DLD1 (cell line): Measurements from ENCODE around the gene TPH2.

Experiments used
- in situ Hi-C: cut with HindIII; loops from 2 replicates; pipeline ENCODE4 v1.10.0; 2017; ENCODE audit warnings: low sequenced_read_pairs

The TPH2 gene

DNA sequence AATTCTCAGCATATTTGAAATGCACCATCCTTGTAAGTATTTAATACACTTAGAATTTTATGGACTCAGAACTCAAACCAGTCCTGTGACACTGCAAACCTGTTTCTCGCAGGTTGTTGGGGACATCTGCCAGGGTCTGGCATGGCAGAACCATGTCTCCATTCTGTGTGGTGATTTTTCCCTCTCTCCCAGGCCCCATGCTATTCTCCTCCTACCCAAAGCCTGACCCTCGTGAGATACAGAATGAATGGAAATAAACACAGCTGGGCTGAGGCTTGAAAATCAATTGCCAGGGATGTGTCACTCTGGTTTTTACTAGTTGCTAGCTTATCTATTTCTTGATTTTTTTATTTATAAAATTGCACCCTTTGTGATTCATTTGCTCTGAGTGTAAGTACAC, 19.8 kb downstream of the TPH2 start:
- in situ Hi-C loops = no loop called here

DNA sequence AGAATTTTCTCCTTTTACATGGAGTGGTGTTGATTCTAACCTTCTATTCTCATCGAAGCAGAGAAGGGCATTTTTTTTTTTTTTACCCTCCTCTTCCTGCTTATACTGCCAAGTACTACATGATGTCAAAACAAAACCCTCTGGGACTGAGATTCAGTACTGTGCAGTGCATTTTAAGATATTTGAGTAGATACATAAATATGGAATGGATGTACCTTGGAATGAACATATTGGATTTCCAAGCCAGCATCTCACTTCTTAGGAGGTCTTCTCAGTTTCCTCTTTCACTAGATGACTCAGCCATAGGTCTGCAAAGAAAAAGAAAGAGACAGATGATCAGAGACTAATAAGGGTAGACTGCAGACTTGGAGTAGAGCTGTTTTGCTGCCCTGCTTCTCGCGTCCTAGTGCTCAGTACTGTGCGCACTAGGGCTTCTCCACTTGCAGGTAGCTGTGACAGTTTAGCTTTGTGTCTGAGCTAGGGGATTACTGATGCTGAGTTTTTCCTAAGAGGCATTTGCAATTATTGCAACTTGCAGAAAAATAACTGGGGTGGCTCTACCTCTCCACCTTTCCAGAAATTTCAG, 20.4 kb downstream of the TPH2 start:
- in situ Hi-C loops = no loop called here

DNA sequence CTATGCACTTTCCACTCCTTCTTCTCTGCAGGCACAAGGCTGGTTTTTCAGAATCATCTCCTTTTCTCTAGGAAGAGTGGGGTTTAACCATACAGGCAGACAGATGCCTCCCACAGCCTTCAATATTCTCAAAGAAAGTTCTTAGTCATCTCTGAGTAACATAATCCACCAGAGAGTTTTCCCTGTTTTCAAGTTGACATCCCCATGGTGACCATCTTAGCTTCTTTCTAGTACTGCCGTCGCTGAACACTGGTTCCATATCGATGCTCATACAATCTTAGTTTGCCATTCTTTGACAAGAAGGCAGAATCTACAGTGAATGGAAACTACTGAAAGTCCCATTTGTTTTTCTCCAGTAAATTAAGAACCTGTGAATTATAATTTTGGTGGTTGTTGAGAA, 28.6 kb downstream of the TPH2 start:
- in situ Hi-C loops = no loop called here

DNA sequence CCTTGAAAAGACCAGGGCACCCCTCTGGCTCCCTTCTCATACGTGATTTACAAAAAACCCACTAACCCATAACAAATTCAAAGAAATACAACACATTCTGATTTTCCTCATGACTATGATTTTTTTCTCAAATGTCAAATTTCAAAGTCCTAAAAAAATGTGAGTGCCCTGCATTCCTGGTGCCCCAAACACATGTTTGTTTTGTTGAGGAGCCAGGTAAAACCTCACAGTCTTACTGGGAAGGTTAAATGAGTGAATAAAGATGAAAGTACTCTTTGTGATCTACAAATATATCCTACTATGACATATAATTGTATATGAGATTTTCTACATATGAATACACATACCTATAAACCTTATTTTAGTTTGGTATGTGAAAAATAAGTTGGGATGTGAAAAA, 30.7 kb downstream of the TPH2 start:
- in situ Hi-C loops = no loop called here

DNA sequence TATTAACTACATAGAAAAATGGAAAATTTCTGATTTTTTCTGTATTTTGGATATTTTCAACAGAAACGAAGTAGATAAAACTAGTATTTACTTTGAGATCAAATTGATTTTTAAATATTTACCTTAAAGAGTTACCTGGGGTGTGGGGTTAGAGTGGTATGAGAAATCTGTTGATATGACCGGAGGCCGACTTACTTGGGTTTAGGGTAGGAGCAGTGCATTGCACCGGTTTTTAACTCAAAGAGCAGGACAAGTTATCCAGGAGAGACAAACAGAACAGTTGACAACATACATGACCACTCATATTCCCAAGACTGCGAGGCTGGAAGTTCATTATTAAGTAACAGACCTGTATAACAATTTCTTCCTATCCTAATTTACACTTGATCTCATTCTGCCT, 31.4 kb downstream of the TPH2 start:
- in situ Hi-C loops = no loop called here

DNA sequence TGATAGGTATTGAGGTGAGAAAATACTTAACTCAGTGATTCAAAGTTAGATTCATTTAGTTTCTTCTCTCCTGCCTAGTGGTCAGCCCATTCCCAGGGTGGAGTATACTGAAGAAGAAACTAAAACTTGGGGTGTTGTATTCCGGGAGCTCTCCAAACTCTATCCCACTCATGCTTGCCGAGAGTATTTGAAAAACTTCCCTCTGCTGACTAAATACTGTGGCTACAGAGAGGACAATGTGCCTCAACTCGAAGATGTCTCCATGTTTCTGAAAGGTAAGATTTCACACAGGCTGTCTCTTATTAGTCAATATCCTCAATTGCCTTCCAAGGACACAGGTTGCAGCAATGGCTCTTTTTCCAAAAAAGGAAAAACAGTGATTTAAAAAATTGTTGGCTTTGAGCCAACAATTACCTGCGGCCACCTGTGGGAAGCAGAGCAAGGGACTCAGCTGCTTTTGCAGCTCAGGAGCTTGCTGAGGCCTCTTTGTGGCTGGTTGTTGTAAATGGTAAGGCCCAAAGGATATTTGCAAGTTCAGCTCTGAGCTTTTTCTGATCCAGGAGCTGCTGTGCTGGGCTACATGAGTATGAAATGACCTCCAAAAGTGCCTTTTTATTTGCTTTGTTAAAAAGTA, 33.9 kb downstream of the TPH2 start:
- in situ Hi-C loops = no loop called here

DNA sequence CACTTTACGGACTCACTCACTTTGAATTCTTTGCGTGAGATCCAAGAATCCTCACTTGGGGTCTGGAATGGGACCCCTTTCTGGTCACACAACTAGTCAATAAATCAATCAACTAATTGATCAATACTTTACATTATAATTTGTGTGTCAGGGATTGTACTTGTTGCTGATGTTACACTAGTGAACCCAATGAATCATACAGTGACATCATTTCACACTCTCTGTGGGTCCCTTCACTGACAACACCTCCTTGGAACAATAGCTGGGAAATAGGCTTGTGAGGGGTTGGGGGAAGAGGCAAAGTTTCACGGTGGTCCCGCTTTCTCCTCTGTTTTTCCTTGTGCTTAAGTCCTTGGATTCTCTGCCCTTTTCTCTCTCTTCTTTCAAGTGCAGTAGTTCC, 35.0 kb downstream of the TPH2 start:
- in situ Hi-C loops = no loop called here

DNA sequence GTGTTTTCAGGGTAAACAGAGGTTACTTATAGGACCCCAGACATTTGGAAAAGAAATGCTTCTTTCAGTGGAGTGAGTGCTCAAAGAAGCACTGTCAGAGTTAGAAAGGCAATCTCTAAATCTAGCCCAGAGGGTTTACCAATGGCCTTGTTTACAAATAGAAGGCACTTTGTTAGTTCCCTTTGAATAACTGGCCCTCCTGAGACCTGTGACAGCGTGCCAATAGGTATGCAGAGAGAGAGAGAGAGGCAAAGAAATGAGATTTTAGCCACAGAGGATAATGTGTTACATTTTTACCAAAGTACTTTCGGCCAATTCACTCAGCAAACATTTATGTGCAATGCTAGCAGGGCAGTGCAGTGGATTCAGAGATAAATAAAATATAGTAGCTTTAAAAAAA, 41.9 kb downstream of the TPH2 start:
- in situ Hi-C loops = loop anchor here (5.0 kb wide), 1 partner anchor 38 kb away; no protein-coding TSS in a partner anchor

DNA sequence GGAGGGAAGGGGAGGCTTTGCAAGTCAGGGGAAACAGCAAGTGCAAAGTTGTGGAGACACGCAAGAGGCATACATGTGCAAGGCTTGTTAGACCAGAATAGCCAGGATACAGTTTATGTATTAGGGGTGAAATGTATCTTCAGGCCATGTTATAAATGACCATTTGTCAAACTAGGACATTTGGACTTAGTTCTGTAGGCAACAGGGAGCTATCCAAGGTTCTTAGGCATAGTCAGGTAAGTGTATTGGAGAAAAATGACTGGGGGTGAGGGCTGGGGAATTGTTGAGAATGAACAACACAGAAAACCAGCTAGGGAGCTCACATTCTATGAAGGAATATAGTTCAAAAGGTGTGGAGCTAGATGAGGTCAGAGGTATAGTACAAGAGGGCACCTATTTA, 42.5 kb downstream of the TPH2 start:
- in situ Hi-C loops = loop anchor here (5.0 kb wide), 1 partner anchor 39 kb away; no protein-coding TSS in a partner anchor

DNA sequence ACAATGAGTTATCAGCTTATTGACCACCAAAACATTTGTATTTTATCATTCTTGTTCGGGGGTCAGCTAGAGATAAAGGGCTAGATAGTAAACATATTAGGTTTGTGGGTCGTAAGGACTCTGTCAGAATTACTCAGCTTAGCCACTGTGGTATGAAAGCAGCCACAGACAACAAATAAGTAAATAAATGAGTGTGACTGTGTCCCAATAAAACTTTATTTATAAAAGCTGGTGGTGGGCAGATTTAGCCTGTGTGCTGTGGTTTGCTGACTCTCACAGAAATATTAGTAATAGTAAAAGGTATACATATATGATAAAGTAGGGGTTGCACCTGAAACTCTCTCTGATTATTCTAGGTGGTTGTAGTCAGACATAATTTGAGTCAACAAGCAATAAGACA, 56.1 kb downstream of the TPH2 start:
- in situ Hi-C loops = no loop called here

DNA sequence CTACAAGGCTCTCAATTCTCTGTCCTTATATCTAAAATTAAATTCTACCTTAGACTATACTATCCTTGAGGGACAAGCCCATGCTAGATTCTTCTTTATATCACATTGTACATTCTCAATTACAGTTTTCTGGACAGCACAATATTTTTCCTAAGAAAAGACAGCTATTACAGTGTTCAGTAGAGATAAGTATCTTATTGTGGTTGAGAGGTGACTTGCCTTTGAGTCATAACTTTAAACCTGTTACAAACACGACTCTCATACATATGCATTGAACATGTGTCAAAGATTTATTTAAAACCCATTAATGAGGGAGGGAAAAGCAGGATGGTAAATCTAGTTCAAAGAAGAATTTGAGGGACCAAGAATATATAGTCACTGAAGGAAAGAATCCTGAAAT, 61.1 kb downstream of the TPH2 start:
- in situ Hi-C loops = no loop called here

DNA sequence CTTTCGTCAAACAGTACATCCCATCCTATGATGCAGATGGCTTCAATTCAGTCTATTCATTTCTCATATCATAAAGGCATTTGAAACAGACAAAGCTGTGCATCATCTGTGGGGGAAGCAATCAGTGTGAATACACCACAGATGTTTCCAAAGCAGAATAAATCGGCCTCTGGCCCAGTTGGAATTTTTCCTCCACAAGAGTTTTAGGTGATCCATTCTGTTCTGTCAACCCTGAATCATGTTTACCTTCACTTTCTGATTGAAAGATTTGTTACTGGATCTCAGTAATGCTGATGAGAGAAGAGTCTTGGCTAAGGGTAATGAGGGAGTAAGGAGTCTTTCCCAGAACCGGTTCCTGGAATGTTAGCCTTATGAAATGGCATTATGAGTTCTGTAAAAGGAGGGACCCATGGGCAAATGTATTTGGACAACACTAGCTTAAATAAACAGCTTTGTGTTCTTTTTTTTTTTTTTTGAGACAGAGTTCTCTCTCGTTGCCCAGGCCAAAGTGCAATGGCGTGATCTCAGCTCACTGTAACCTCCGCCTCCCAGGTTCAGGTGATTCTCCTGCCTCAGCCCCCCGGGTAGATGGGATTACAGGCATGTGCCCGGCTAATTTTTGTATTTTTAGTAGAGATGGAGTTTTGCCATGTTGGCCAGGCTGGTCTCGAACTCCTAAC, 62.5 kb downstream of the TPH2 start:
- in situ Hi-C loops = no loop called here

DNA sequence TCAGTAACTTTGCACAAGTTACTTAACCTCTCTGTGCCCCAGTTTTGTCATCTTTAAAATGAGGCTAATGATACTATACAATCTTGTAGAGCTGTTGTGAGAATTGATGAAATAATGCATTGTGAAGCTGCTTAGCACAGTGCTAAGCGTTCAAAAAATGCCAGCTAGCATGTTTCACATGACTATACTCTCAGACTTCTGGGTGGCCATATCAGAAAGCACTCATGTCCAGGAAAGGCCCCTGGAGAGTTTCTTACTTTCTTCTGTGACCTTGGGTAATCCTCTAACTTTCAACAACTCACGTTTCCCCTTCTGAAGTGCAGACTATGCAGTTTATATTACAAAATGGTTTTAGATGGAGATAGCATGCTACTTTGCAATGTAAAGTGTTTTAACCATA, 68.1 kb downstream of the TPH2 start:
- in situ Hi-C loops = no loop called here

DNA sequence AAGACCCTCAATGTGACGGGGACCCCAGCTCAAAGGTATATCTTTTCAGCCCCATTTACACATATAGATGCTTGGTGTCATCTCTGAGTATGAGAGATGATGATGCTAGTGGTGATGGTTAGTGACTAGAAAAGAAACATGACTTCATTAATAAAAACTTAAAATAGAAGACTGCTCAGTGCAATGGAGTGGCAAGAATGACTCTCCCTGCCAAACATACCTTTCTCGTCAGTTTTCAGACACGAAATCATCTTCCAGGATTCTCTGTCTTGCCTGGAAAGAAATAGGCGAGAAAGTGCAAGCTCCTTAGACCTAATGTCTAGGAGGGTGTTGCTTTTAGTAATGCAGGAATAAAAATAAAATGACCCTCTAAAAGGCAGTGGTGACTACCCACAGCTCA, 71.7 kb downstream of the TPH2 start:
- in situ Hi-C loops = no loop called here

DNA sequence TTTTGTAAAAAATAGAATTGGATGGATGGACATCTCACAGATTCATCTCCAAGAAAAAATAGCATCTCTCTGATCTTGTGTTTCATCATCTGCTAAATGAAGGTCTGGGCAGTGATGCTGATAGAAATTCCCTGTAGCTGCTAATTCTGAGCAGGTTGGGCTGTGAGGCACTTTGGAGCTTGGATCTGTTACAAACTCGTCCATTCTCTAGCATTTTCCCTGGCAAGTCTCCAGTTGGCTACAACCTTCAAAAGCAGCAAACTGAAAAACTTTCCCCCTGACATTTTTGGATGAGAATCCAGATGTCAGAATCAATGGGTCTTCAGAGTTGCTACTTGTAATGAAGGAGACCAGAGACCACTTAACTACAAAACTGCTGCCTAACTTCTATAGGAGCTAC, 72.7 kb downstream of the TPH2 start:
- in situ Hi-C loops = no loop called here

DNA sequence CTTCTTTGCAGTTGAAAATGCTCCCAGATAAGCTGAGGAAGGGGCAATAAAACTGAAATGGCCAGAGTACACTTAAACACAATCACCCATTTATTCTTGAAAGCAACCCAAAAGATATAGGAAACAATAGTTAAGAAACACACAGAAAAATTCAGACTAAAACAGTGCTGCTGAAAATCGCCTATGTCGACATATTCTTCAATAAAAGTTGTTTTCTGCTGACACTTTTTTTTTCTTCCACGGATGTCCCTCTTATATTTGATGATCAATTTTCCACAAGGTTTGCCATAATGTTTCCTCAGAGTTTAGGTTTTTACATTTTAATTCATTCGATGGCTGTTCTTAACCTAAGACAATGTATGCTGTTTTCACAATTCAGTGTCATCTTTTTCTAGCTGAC, 74.2 kb downstream of the TPH2 start:
- in situ Hi-C loops = no loop called here

DNA sequence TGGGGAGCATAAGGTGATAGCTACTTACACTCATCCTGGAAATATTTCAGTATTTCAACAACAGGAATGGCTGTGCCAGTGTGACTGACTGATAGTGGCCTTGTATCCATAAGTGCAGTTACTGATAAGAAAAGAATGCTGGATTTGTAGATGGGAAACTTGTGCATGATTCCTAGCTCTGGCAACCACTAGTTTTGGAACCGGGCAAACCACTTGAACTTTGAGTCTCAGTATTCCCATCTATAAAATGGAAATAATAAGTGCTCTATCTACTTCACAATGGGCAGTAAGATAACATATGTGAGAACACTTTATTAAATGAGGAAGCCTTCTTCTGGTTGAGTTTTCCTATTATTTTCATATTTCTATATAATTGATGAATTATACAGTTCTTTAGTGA, 77.2 kb downstream of the TPH2 start:
- in situ Hi-C loops = no loop called here

DNA sequence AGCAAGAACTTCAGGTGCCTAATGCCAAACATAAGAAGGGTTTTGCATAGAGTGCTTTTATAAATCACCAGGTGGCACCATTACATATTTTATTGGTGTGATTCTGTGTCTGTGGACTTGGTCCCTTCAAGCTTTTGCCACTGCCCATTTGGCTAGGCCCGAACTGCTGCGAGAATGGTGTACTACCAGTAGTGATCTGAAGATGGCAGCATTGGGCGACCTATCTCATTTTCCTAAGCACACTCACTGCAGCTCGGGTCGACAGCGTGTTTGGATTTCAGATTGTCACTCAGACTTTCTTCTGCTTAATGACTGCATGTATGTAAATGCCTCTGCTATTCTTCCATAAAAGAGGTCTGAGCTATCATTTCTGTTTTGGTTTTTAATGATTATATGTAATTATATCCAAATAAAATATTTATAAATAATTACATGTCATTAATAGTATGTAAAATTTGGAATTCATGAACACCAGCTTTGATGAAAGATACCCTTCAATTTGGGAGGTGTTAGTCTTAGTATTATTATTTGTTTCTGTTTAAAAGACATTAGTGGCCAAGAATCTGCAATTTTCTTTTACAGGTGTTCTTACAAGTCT, 78.5 kb downstream of the TPH2 start:
- in situ Hi-C loops = no loop called here

DNA sequence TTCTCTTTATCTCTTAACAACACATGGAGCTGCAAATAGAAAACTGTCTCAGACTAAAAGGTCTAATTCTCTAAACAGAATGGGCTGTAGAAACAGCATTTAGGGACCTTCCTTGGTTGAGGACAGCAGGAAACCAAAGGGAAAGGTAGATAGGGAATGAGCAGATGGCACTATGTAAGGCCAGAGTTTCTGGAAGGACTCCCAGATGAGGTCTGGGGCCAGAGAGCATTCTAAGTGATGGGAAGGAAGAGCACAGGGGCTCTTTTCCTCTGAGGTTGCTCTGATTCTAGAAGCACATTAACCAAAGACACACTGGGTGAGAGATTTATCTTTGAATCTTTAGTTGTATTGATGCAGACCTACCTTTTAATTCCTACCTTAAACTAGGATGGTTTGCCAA, 79.4 kb downstream of the TPH2 start:
- in situ Hi-C loops = no loop called here

DNA sequence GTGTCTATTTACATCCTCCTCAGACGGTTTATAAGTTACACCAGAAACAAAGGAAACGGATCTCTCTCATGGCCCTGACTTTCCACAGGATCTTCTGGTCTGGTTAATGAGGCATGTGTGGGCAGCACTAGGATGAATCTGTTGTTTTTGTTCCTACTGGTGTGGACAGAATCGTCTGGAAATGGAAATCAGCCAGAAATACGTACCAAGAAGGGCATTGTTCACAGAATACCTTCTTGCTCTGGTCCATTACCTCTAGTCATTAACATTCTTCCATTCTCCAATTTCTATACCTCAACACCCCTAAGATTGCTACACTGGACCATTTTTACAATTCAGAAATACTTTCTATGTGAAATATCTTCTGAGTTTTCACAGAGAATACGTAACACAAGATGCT, 86.0 kb downstream of the TPH2 start:
- in situ Hi-C loops = no loop called here

DNA sequence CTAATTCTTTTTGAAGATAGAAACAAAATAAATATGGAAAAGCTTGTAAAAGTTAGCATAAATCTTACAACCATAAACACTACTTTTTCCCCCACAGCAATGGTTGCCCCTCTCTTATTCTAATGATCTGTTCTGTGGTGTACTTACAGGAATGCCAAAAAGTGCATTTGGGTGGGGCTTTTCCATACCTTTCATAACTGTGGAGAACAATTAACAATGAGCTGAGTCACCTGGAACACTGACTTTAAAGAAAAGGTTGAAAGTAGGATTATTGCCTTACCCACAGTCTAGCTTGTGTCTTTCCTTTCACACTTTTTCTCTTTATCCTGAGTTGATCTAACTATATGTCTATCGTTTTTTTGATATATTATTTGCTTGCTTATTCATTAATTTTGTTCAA, 86.9 kb downstream of the TPH2 start:
- in situ Hi-C loops = no loop called here

DNA sequence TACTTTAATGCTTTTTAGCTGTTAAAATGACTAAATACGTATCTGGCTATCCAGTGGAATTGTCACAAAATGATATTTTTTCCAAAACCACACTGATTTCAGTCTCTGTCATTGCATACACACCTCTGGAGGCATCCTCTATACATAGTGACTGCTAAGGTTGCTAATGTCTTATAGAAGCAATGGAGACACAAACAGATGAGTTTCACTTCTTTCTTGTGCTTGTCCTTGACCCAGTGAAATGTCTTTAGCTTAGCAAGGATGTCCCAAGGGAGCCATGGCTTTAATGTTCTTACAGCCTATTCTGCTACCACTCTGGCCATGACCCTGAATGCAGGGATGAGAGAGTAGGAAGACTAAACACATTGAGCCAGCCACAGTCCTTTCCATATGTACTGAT, 90.3 kb downstream of the TPH2 start:
- in situ Hi-C loops = no loop called here
